Measurements from ENCODE around the gene UTP4. TPM values are rescaled to one million over a fixed set of nuclear protein-coding genes. Genes with fewer than 3 reads are reported as not detected.
A peak's percentile ranks its signal among the peaks of the same experiment; 100 is the strongest.

The UTP4 gene
- total RNA-seq, result 100 to 1,000 TPM; 102 to 119 TPM

DNA sequence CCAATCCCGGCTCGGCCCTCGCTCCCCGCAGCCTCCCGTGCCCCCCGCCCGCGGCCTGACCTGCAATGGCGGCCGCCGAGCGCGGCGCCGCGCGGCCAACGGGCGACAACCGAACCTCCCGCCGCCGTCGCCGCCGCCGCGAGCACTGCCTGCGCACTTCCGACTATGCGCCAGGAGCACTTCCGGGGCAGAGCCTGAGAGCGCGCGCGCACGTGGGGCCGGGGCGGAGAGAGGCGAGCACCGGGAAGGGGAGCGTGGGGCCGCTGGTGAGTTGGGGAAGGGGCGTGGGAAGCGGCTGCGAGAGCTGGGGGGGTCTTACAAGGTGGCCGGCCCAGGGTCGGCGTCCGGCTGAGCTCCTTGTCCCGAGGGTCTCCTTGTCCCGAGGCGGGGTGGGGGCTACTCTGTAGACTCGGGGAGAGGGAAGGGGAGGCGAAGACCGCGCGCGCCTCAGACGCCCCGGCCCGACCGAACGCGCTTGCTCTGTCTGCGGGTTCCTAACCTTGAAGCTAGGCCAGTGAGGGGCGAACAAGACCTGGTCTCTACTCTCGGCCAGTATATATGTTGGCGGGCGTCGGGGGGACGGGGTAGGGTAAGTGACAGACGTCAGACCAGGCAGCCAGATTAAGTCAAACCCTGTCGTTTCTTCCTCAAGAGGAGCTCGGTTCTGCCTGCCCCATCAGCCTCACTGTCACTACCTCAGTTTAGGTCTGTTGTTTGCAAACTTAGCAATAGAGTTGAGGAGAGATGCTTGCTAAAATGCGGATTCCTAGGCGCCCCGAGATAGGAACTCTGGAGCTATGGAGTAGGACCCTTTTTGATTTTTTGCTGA, at the start of gene UTP4, which contains the start of gene CHTF8:
TSS of gene UTP4 (plus strand) at position 226 of the 829 bp plus-strand sequence. CDS start 811 bp downstream, outside the sequence.
TSS of gene CHTF8 (minus strand) at position 165 of the 829 bp plus-strand sequence. CDS start 11,130 bp downstream, outside the sequence.
- intact Hi-C loops (cut with DNase I, micrococcal nuclease), result loop anchor here (1.0 to 5.0 kb wide), 17 partner anchors 34 to 1215 kb away; partner anchors contain the start of genes SNTB2 (in 2 of the 2), COG8 (in 1 of the 2), DDX19A (in 1 of the 2) and NFATC3 (in 1 of the 2)
- peak within 1 kb of the TSS; percentile 93 for H3K27ac Mint-ChIP-seq
- peaks cover 59% of the 10 kb centered on the region for H3K4me1 Mint-ChIP-seq
- DNase-seq (peak; percentile 94), ATAC-seq (peak; percentile 95)
- no peaks in the 10 kb centered on the region for H3K27me3 Mint-ChIP-seq
- CTCF ChIA-PET, result interaction anchor here (0.8 to 2.3 kb wide), 7 partner anchors 9 to 629 kb away, joined by 3 to 10 read pairs (median 4); no protein-coding TSS in a partner anchor
- H3K36me3 Mint-ChIP-seq (ENCODE audit: low read depth), result peaks cover 34% of the 10 kb centered on the region
- H3K9me3 Mint-ChIP-seq (ENCODE audit: low read depth), result no peaks in the 10 kb centered on the region
- H3K4me3 Mint-ChIP-seq, result peak within 1 kb of the TSS; percentile 93
- POLR2A ChIA-PET, result interaction anchor here (1.1 to 1.7 kb wide), 2 partner anchors 34 to 196 kb away, joined by 3 read pairs; no protein-coding TSS in a partner anchor

DNA sequence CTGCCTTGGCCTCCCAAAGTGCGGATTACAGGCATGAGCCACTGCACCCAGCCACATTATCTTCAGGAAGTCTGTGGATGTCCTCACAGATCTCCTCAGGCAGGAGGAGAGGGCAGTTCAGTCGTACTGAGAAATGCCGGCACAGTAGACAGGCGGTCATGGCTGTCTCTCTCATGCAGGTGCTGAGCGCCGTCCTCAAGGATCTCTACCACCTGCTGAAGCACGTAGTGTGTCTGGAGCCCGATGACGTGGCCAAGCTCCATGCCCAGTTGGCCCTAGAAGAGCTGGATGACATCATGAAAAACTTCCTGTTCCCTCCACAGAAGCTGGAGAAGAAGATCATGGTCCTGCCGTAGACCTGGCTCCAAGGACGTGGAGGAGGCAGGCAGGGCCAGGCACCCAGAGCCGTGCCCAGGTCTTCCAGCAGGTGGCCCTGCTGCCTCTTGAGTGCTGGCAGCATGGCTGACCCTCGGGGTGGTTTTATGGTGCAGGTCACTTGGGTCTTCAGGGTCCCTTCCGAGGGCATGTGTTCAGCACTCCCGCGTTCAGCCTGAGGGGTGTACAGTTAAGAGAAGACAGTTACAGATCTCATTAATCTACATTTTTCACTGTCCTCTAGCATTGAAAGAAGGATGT, 49.0 kb upstream of the UTP4 start:
- ATAC-seq (no peak), DNase-seq (peak; percentile 23)
- Mint-ChIP-seq H3K36me3 (ENCODE audit: low read depth) (peaks cover 8% of the 10 kb centered on the region), H3K4me1 (peaks cover under 1% of the 10 kb centered on the region), H3K4me3 (no peak overlapping the region), H3K27ac (no peak overlapping the region), H3K9me3 (ENCODE audit: low read depth) (no peaks in the 10 kb centered on the region), H3K27me3 (no peaks in the 10 kb centered on the region)
- POLR2A ChIA-PET, result no interaction called here
- intact Hi-C loops (cut with DNase I, micrococcal nuclease), result no loop called here
- CTCF ChIA-PET, result no interaction called here

DNA sequence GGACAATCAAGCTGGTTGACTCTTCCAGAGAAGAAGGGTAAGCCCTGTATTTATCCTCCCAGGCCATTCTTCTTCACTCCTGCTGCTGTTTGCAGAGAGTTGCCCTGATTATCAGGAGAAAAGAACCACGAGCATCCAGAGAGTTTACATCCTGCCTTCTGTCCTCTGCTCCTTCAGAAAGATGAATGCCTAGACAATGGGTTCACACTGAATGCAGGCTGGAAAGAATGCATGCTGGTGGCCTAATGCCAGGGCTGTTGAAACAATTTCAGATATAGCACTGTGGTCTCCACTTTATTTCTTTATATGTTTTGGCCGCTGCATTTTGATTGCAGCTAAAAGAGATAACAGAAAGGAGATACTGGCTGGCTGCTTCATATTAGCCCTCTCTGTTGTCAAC, 48.2 kb upstream of the UTP4 start:
- H3K4me3 Mint-ChIP-seq, result no peak overlapping the region
- ATAC-seq (no peak), DNase-seq (no peak)
- no peak overlapping the region for H3K27ac Mint-ChIP-seq
- POLR2A ChIA-PET, result no interaction called here
- peaks cover 9% of the 10 kb centered on the region for H3K4me1 Mint-ChIP-seq
- CTCF ChIA-PET, result interaction anchor here (0.7 kb wide), 1 partner anchor 1359 kb away, joined by 3 read pairs; no protein-coding TSS in a partner anchor
- intact Hi-C loops (cut with DNase I, micrococcal nuclease), result no loop called here
- H3K36me3 Mint-ChIP-seq (ENCODE audit: low read depth), result peaks cover 8% of the 10 kb centered on the region
- H3K27me3 Mint-ChIP-seq, result no peaks in the 10 kb centered on the region
- H3K9me3 Mint-ChIP-seq (ENCODE audit: low read depth), result no peaks in the 10 kb centered on the region

DNA sequence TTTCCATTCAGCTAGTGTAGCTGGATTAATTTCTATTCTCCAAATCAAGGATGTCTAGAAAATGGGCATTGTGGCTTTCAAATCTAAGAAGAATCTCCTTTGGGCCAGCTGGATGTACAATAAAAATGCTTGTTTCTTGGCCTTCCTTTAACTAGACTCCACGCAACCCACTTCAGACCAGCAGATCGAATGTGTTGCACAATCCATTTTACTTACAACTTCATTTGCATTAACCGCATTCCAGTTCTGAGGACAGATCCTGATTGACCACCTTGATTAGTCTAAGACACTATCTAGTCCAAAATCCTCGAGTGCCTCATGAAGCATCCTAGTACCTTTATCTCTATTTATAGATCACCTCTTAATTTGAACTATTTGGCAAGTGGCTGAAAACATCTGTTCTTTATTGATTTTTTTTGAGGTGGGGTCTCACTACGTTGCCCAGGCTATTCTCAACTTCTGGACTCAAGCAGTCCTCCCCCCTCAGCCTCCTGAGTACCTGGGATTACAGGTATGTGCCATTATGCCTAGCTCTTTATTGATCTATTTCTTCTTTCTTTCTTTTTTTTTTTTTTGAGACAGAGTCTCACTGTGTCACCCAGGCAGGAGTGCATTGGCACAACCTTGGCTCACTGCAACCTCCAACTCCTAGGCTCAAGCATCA, 47.3 kb upstream of the UTP4 start:
- ATAC-seq (no peak), DNase-seq (no peak)
- Mint-ChIP-seq H3K4me1 (peaks cover 12% of the 10 kb centered on the region), H3K9me3 (ENCODE audit: low read depth) (no peaks in the 10 kb centered on the region), H3K36me3 (ENCODE audit: low read depth) (peaks cover 8% of the 10 kb centered on the region), H3K4me3 (no peak overlapping the region), H3K27me3 (no peaks in the 10 kb centered on the region), H3K27ac (no peak overlapping the region)
- intact Hi-C loops (cut with DNase I, micrococcal nuclease), result no loop called here
- POLR2A ChIA-PET, result no interaction called here
- CTCF ChIA-PET, result no interaction called here

DNA sequence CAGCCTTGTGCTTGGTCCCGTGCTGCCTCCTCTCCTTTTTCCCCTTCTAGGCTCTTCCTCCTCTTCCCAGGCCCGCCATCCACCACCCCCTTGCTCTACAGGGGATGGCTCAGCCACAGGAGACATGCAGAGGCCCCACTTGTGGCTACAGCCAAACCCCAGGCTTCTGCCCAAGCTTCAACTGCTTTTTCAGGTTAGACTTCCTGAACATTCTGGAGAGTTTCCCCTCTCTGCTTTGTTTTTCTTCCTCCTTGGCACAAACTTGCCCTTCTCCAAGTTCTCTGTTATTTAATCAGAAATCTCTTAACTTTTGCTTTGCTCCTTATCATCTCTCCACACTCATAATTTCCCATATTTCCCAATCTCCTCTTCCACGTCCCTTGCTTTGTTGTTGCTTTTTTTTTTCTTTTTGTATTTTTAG, 45.3 kb upstream of the UTP4 start:
- intact Hi-C loops (cut with DNase I, micrococcal nuclease), result no loop called here
- Mint-ChIP-seq H3K27me3 (no peaks in the 10 kb centered on the region), H3K9me3 (ENCODE audit: low read depth) (no peaks in the 10 kb centered on the region), H3K36me3 (ENCODE audit: low read depth) (peaks cover 8% of the 10 kb centered on the region), H3K27ac (no peak overlapping the region), H3K4me1 (peaks cover 12% of the 10 kb centered on the region), H3K4me3 (no peak overlapping the region)
- ATAC-seq (no peak), DNase-seq (no peak)
- POLR2A ChIA-PET, result no interaction called here
- CTCF ChIA-PET, result interaction anchor here (0.6 kb wide), 2 partner anchors 17 to 617 kb away, joined by 3 to 4 read pairs; no protein-coding TSS in a partner anchor

DNA sequence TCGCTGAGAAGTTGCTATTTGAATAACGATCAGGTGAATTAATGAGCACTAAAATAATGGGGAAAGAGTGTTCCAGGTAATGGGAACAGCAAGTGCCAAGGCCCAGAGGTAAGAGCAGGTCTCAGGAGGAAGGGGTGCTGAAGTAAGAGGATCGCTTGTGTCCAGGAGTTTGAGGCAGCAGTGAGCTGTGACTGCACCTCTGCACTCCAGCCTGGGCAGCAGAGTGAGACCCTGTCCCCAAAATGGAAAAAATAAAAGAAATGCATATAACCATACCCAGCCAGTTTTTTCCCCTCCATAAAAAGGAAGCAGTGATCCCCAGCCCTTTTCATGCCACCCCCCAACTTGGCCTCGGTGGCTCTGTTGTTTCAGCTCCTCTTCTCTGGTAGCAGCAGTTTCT, 43.8 kb upstream of the UTP4 start:
- peaks cover 12% of the 10 kb centered on the region for H3K4me1 Mint-ChIP-seq
- H3K36me3 Mint-ChIP-seq (ENCODE audit: low read depth), result peaks cover 8% of the 10 kb centered on the region
- no peak for DNase-seq
- no peaks in the 10 kb centered on the region for H3K27me3 Mint-ChIP-seq
- H3K4me3 Mint-ChIP-seq, result no peak overlapping the region
- no peak for ATAC-seq
- POLR2A ChIA-PET, result no interaction called here
- CTCF ChIA-PET, result interaction anchor here (0.6 kb wide), 1 partner anchor 24 kb away, joined by 3 read pairs; no protein-coding TSS in a partner anchor
- no peak overlapping the region for H3K27ac Mint-ChIP-seq
- intact Hi-C loops (cut with DNase I, micrococcal nuclease), result no loop called here
- H3K9me3 Mint-ChIP-seq (ENCODE audit: low read depth), result no peaks in the 10 kb centered on the region

DNA sequence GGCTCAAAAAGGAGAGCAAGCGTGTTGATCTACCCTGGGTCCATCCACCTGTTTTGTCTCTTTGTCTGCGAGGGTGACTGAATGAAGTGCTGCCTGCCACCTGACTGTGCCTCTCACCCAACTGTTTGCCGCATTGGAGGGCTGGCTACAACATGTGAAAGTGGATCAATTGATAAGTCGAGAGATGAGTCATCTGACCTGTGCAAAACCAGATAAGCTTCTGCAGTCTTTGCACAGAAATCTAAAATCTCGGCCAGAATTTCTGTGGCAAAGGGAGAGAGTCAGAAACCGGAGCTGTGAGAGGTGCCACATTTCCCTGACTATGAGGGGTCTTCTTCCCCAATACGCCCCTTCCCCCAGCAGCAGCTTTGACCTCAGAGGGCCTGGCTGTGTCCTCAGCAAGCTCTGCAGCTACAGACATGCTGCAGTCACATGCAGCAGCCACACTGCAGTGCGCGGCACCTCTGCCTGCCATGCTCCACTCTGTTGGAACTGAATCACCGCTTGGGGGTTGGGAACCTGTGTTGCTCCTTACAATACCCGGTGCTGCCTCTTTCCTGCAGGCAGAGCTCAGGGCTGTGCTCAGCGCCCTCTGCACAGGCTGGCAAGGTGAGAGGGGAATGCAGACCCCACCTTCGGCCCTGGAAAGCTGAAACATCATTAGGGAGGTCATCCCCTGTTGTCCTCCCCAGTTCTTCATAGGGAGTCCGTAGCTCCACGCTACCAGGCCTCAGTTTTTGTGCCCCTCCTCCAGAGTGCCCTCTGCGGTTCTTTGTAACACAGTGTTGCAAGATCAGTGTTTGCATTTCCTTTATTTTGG, 43.1 kb upstream of the UTP4 start:
- Mint-ChIP-seq H3K36me3 (ENCODE audit: low read depth) (peaks cover 8% of the 10 kb centered on the region), H3K4me3 (no peak overlapping the region), H3K4me1 (peaks cover 12% of the 10 kb centered on the region), H3K27ac (no peak overlapping the region), H3K27me3 (no peaks in the 10 kb centered on the region), H3K9me3 (ENCODE audit: low read depth) (no peaks in the 10 kb centered on the region)
- intact Hi-C loops (cut with DNase I, micrococcal nuclease), result no loop called here
- DNase-seq (peak; percentile 44), ATAC-seq (peak; percentile 87)
- ChIA-PET POLR2A (interaction anchor here (0.5 kb wide), 1 partner anchor 51 kb away, joined by 4 read pairs; no protein-coding TSS in a partner anchor), CTCF (interaction anchor here (0.6 kb wide), 1 partner anchor 23 kb away, joined by 3 read pairs; no protein-coding TSS in a partner anchor)

DNA sequence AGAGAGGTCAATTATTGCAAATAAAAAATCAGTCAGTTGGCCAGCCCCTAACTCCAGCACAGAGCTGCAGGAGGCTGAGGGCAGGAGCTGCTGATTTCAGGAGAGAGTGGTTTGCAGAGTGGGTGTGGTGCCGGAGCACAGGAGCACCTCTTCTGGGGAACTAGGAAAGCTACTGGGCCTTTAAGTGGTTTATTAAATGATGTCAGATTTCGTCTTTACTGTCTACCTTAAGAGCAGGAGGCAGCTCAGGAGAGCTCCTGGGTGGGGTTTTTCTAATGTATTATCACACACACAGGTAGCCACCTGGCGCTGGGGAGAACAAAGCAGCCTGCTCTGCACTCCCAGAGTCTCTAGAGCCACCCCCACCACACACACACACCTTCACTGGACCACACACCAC, 38.5 kb upstream of the UTP4 start:
- intact Hi-C loops (cut with DNase I, micrococcal nuclease), result no loop called here
- H3K4me1 Mint-ChIP-seq, result peaks cover 6% of the 10 kb centered on the region
- no peak overlapping the region for H3K4me3 Mint-ChIP-seq
- no peaks in the 10 kb centered on the region for H3K27me3 Mint-ChIP-seq
- no peak for ATAC-seq
- H3K36me3 Mint-ChIP-seq (ENCODE audit: low read depth), result no peaks in the 10 kb centered on the region
- DNase-seq, result no peak
- H3K27ac Mint-ChIP-seq, result no peak overlapping the region
- ChIA-PET POLR2A (no interaction called here), CTCF (interaction anchor here (1.4 kb wide), 1 partner anchor 14 kb away, joined by 4 read pairs; no protein-coding TSS in a partner anchor)
- H3K9me3 Mint-ChIP-seq (ENCODE audit: low read depth), result no peaks in the 10 kb centered on the region

DNA sequence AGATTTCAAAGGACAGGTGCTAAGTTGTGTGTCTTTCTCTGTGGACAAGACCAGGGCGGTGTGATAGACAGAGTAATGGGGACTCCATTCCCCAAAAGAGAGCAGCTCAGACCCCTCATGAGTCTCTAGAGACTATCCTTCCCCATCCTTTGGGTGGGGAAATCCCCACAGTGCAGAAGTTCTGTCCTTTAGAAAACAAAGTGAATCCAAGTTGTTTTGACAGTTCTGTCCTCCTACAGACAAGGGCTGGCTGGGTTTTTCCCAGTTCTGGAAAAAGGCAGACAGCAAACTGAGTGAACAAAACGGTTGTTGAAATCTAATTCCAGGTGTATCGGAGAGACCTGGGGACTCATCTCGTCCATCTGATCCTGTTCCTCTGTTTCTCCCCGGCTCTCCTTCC, 37.9 kb upstream of the UTP4 start:
- H3K27me3 Mint-ChIP-seq, result no peaks in the 10 kb centered on the region
- peaks cover under 1% of the 10 kb centered on the region for H3K4me1 Mint-ChIP-seq
- H3K36me3 Mint-ChIP-seq (ENCODE audit: low read depth), result no peaks in the 10 kb centered on the region
- no peak for ATAC-seq
- no peaks in the 10 kb centered on the region for H3K9me3 Mint-ChIP-seq (ENCODE audit: low read depth)
- no peak for DNase-seq
- H3K27ac Mint-ChIP-seq, result no peak overlapping the region
- intact Hi-C loops (cut with DNase I, micrococcal nuclease), result no loop called here
- POLR2A ChIA-PET, result no interaction called here
- no peak overlapping the region for H3K4me3 Mint-ChIP-seq
- CTCF ChIA-PET, result interaction anchor here (1.4 kb wide), 1 partner anchor 14 kb away, joined by 4 read pairs; no protein-coding TSS in a partner anchor

DNA sequence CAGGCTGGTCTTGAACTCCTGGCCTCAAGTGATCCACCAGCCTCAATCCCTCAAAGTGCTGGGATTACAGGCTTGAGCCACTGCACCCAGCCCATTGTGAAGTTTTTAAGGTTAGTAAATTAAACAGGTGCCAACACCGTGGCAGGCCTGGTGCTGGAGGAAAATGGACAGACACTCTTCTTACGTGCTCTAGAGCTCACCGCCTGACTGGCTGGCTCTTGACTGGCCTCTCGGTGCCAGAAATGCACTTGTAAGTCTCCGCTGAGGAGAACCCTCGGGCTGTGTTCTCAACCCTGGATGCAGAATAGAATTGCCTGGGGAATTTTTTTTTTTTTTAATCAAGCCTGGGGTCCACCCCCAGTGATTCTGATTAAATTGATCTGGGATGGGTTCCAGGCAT, 37.3 kb upstream of the UTP4 start:
- no peak for DNase-seq
- no peak for ATAC-seq
- intact Hi-C loops (cut with DNase I, micrococcal nuclease), result no loop called here
- Mint-ChIP-seq H3K27ac (no peak overlapping the region), H3K9me3 (ENCODE audit: low read depth) (no peaks in the 10 kb centered on the region), H3K27me3 (no peaks in the 10 kb centered on the region), H3K36me3 (ENCODE audit: low read depth) (no peaks in the 10 kb centered on the region), H3K4me3 (no peak overlapping the region), H3K4me1 (no peaks in the 10 kb centered on the region)
- ChIA-PET CTCF (interaction anchor here (1.4 kb wide), 1 partner anchor 13 kb away, joined by 4 read pairs; no protein-coding TSS in a partner anchor), POLR2A (no interaction called here)
